Left ventricle myocardium inferior (tissue), 1 donor: ENCODE data around the gene RBM22. TPM values are rescaled to one million over a fixed set of nuclear protein-coding genes. Genes with fewer than 3 reads are reported as not detected.

Experiments
- DNase-seq: peaks from one replicate; pipeline ENCODE4 v3.0.0-alpha.2; 2020
- H3K27ac ChIP-seq: fragments of 200-600 bp; replicated peaks from 2 replicates; pipeline ENCODE4 v1.8.0; 2021
- H3K27me3 ChIP-seq: fragments of 200-600 bp; 2 replicates; pipeline ENCODE4 v1.8.0; 2021; ENCODE audit warnings: low read depth
- H3K36me3 ChIP-seq: fragments of 200-600 bp; 2 replicates; pipeline ENCODE4 v1.8.0; 2021
- H3K4me1 ChIP-seq: fragments of 200-600 bp; 2 replicates; pipeline ENCODE4 v1.8.0; 2021
- H3K4me3 ChIP-seq: fragments of 200-600 bp; 2 replicates; pipeline ENCODE4 v1.8.0; 2021; ENCODE audit warnings: mild to moderate bottlenecking, moderate library complexity
- H3K9me3 ChIP-seq: fragments of 200-600 bp; replicated peaks from 2 replicates; pipeline ENCODE4 v1.8.0; 2021
- intact Hi-C: fragments of 100-400 bp; cut with micrococcal nuclease; formaldehyde crosslinking; loops from one replicate; pipeline ENCODE4 v1.11.0; 2022
- total RNA-seq: library from RNA; stranded (reverse); fragmentation: NEBNext Ultra II Directional; extraction: Animal tissue kit (Norgen Biotek cat#: 25700); gene quantifications from one replicate; pipeline ENCODE4 v1.2.1, GENCODE V29; 2021
- TF ChIP-seq, protein P1 (sequence below): fragments of 200-600 bp; IDR thresholded peaks from 2 replicates; pipeline ENCODE4 v1.8.0; 2021; ENCODE audit warnings: antibody characterized with exemption, mild to moderate bottlenecking, borderline replicate concordance
- donor health status: DM: no; HTN: yes; CAD: no; lungs with severe emphysema.

Gene RBM22
- total RNA-seq, 1 donor from 2014 or later, result 25.2 TPM

- intact Hi-C loops, result no loop called here
- H3K27me3 ChIP-seq, result no peaks in the 10 kb centered on the region
Measured at GRCh38 chr5:150690760-150691159, 10.1 kb downstream of the RBM22 start.

GRCh38 chr5:150689120-150689519, 11.7 kb downstream of the RBM22 start:
- Histone ChIP-seq H3K9me3 (no peaks in the 10 kb centered on the region), H3K4me3 (no peak overlapping the region), H3K36me3 (peaks cover 54% of the 10 kb centered on the region), H3K27me3 (no peaks in the 10 kb centered on the region), H3K27ac (no peak overlapping the region), H3K4me1 (no peaks in the 10 kb centered on the region)
- no peak for DNase-seq
- intact Hi-C loops, result no loop called here
- TF ChIP-seq, protein P1, sequence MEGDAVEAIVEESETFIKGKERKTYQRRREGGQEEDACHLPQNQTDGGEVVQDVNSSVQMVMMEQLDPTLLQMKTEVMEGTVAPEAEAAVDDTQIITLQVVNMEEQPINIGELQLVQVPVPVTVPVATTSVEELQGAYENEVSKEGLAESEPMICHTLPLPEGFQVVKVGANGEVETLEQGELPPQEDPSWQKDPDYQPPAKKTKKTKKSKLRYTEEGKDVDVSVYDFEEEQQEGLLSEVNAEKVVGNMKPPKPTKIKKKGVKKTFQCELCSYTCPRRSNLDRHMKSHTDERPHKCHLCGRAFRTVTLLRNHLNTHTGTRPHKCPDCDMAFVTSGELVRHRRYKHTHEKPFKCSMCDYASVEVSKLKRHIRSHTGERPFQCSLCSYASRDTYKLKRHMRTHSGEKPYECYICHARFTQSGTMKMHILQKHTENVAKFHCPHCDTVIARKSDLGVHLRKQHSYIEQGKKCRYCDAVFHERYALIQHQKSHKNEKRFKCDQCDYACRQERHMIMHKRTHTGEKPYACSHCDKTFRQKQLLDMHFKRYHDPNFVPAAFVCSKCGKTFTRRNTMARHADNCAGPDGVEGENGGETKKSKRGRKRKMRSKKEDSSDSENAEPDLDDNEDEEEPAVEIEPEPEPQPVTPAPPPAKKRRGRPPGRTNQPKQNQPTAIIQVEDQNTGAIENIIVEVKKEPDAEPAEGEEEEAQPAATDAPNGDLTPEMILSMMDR, result no peak

More at GRCh38 chr5:150690760-150691159, 10.1 kb downstream of the RBM22 start:
- no peak overlapping the region for H3K4me3 ChIP-seq
- DNase-seq, result no peak
- H3K27ac ChIP-seq, result no peak overlapping the region
- no peaks in the 10 kb centered on the region for H3K9me3 ChIP-seq
- H3K4me1 ChIP-seq, result no peaks in the 10 kb centered on the region
- TF ChIP-seq, protein P1, result no peak
- H3K36me3 ChIP-seq, result peaks cover 70% of the 10 kb centered on the region

DNA sequence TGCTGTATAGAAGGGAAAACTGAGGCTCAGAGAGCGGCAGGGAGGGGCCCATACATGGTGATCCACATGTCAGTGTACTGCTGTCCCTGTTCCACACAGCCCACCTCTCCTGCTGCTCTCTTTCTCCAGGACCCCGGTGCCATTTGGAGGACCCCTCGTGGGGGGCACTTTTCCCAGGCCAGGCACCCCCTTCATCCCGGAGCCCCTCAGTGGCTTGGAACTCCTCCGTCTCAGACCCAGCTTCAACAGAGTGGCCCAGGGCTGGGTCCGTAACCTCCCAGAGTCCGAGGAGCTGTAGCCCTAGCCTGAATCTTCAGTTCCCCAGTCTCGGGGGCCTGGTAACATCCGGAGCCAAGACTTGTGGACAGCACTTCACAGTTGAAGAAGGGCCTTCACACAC, 24.3 kb downstream of the RBM22 start:
- no peak for DNase-seq
- intact Hi-C loops, result no loop called here
- no peak overlapping the region for H3K4me3 ChIP-seq
- peaks cover 5% of the 10 kb centered on the region for H3K36me3 ChIP-seq
- TF ChIP-seq, protein P1, result no peak
- H3K4me1 ChIP-seq, result peaks cover 38% of the 10 kb centered on the region
- no peaks in the 10 kb centered on the region for H3K9me3 ChIP-seq
- no peak overlapping the region for H3K27ac ChIP-seq
- H3K27me3 ChIP-seq, result no peaks in the 10 kb centered on the region

GRCh38 chr5:150675069-150675468, 25.8 kb downstream of the RBM22 start:
- Histone ChIP-seq H3K27me3 (no peaks in the 10 kb centered on the region), H3K27ac (peak overlapping the region; percentile 88), H3K9me3 (no peaks in the 10 kb centered on the region), H3K36me3 (peaks cover 5% of the 10 kb centered on the region), H3K4me3 (no peak overlapping the region), H3K4me1 (peaks cover 44% of the 10 kb centered on the region)
- TF ChIP-seq, protein P1, result no peak
- no peak for DNase-seq
- intact Hi-C loops, result no loop called here

GRCh38 chr5:150674341-150674821, 26.5 kb downstream of the RBM22 start:
- peak overlapping the region; percentile 88 for H3K27ac ChIP-seq
- peaks cover 44% of the 10 kb centered on the region for H3K4me1 ChIP-seq
- H3K9me3 ChIP-seq, result no peaks in the 10 kb centered on the region
- intact Hi-C loops, result no loop called here
- peak; percentile 67 for DNase-seq
- no peak overlapping the region for H3K4me3 ChIP-seq
- peaks cover 4% of the 10 kb centered on the region for H3K36me3 ChIP-seq
- no peaks in the 10 kb centered on the region for H3K27me3 ChIP-seq
- TF ChIP-seq, protein P1, result no peak
